K562 (cell line): Measurements from ENCODE around the gene ZNF428. TPM values are rescaled to one million over a fixed set of nuclear protein-coding genes. Genes with fewer than 3 reads are reported as not detected.

Source experiments
- ATAC-seq: fragments of 200-7000 bp; cut with Tn5 transposase; 3 replicates; pipeline ENCODE4 v1.9.1; 2020; ENCODE audit warnings: moderate library complexity
- BruUV-seq: library from RNA; stranded (reverse); fragments of 400-500 nt; replicated peaks from 2 replicates; lab custom pipeline; 2021; lab: Mats Ljungman, UMichigan
- CTCF ChIA-PET: fragments of 300-600 bp; formaldehyde crosslinking; extraction: SDS; loops from one replicate; lab custom pipeline; 2021; ENCODE audit warnings: low intra/inter-chr PET ratio; lab: Yijun Ruan, JAX
- POLR2A ChIA-PET: fragments of 300-600, 350-650 bp; sonication (Branson Sonifier 250); formaldehyde crosslinking; extraction: SDS; loops from one replicate; lab custom pipeline; 2021; ENCODE audit warnings: antibody characterized with exemption, inconsistent platforms; lab: Yijun Ruan, JAX
- DNase-seq, 4 experiments: peaks; one replicate each; pipeline versions ENCODE4 v3.0.0 to v3.0.0-alpha.2; 2011 to 2018; ENCODE audit warnings: low spot score in 3 of 4, mixed read lengths in 3 of 4; ENCODE audit errors: extremely low read depth in 1 of 4
- FAIRE-seq: peaks from 2 replicates; lab custom pipeline; 2011; peaks lifted over from hg19 to GRCh38; lab: Jason Lieb, UNC
- H2AFZ ChIP-seq: 2 replicates; pipeline ENCODE4 v1.6.0; 2011; ENCODE audit warnings: low read depth, low read length, control low read depth, inconsistent platforms
- H3K27ac ChIP-seq: fragments of 200-600 bp; 3 replicates; pipeline ENCODE4 v1.8.0; 2011; ENCODE audit warnings: low read depth, mild to moderate bottlenecking, control low read depth, inconsistent platforms, low read length, moderate library complexity, mixed read lengths; ENCODE audit errors: extremely low read depth
- H3K27me3 ChIP-seq, 2 experiments: fragments of 300-600 bp in 1 of 2; 2 replicates in 1 of 2; 3 replicates in 1 of 2; pipeline versions ENCODE4 v1.6.0 to v1.8.0; 2011; ENCODE audit warnings: inconsistent platforms in 2 of 2, low read length in 2 of 2, mild to moderate bottlenecking in 1 of 2, mixed read lengths in 1 of 2, moderate library complexity in 1 of 2; ENCODE audit not compliant: control insufficient read depth in 2 of 2, insufficient read depth in 2 of 2
- H3K36me3 ChIP-seq: fragments of 300-600 bp; 3 replicates; pipeline ENCODE4 v1.8.0; 2011; ENCODE audit warnings: mild to moderate bottlenecking, low read length, inconsistent platforms; ENCODE audit not compliant: control insufficient read depth, insufficient read depth
- H3K4me1 ChIP-seq, 2 experiments: fragments of 200-600 bp in 1 of 2; replicated peaks in 1 of 2; 2 replicates in 1 of 2; 3 replicates in 1 of 2; pipeline versions ENCODE4 v1.5.1 to v1.8.0; 2011; ENCODE audit warnings: inconsistent platforms in 2 of 2, low read length in 2 of 2, mild to moderate bottlenecking in 1 of 2, mixed read lengths in 1 of 2, moderate library complexity in 1 of 2; ENCODE audit not compliant: control insufficient read depth in 2 of 2, insufficient read depth in 2 of 2
- H3K4me2 ChIP-seq: 2 replicates; pipeline ENCODE4 v1.6.1; 2011; ENCODE audit warnings: low read length, control low read depth, inconsistent platforms, mixed read lengths; ENCODE audit not compliant: insufficient read depth
- H3K4me3 ChIP-seq: fragments of 200-600 bp; sonication (generic), shearing (Covaris generic); 2 replicates; pipeline ENCODE4 v1.5.1; 2016; ENCODE audit warnings: control low read depth, inconsistent platforms
- H3K79me2 ChIP-seq: fragments of 200-600 bp; 3 replicates; pipeline ENCODE4 v1.8.0; 2011; ENCODE audit warnings: low read length, inconsistent platforms; ENCODE audit not compliant: control insufficient read depth, insufficient read depth
- H3K9ac ChIP-seq, 2 experiments: 2 replicates each; pipeline versions ENCODE4 v1.6.0 to v1.6.1; 2011; ENCODE audit warnings: low read depth in 2 of 2, low read length in 2 of 2, control low read depth in 1 of 2, inconsistent platforms in 1 of 2, mild to moderate bottlenecking in 1 of 2, mixed read lengths in 1 of 2; ENCODE audit not compliant: insufficient read depth in 1 of 2
- H3K9me1 ChIP-seq: one replicate; pipeline ENCODE4 v1.6.0; 2011; ENCODE audit warnings: inconsistent platforms, mild to moderate bottlenecking, low read length, moderate library complexity; ENCODE audit not compliant: control insufficient read depth, insufficient read depth
- H3K9me3 ChIP-seq: replicated peaks from 2 replicates; pipeline ENCODE4 v1.5.1; 2011; ENCODE audit warnings: low read depth, low read length, inconsistent platforms; ENCODE audit not compliant: control insufficient read depth, insufficient read depth
- H4K20me1 ChIP-seq: replicated peaks from 2 replicates; pipeline ENCODE4 v1.6.1; 2011; ENCODE audit warnings: low read length, inconsistent platforms, mixed read lengths; ENCODE audit not compliant: control insufficient read depth, insufficient read depth
- BCOR ChIP-seq: fragments of 450-650 bp; IDR thresholded peaks from 2 replicates; pipeline ENCODE4 v1.6.1; 2016
- CXXC5 ChIP-seq: fragments of 250-450 bp; sonication (Bioruptor Pico); IDR thresholded peaks from 2 replicates; pipeline ENCODE4 v1.8.0; 2022; ENCODE audit warnings: inconsistent platforms, mild to moderate bottlenecking, moderate library complexity
- FOXJ2 ChIP-seq: fragments of 200-800 bp; sonication (Bioruptor generic); IDR thresholded peaks from 2 replicates; pipeline ENCODE4 v1.6.1; 2016; ENCODE audit warnings: missing genetic modification characterization, missing compliant biosample characterization
- GATAD2A ChIP-seq: fragments of 450-650 bp; IDR thresholded peaks from 2 replicates; pipeline ENCODE4 v1.6.1; 2017
- HNRNPK ChIP-seq: fragments of 200-400 bp; formaldehyde crosslinking; IDR thresholded peaks from one replicate; pipeline ENCODE4 v1.6.1; 2018; ENCODE audit warnings: mild to moderate bottlenecking, low read depth, low read length; ENCODE audit not compliant: poor library complexity, severe bottlenecking
- MEIS2 ChIP-seq: fragments of 450-650 bp; IDR thresholded peaks from 2 replicates; pipeline ENCODE4 v1.6.1; 2014; ENCODE audit warnings: mild to moderate bottlenecking; ENCODE audit not compliant: partially characterized antibody
- OTX1 ChIP-seq: fragments of 450-650 bp; formaldehyde crosslinking; IDR thresholded peaks from 2 replicates; pipeline ENCODE4 v1.4.0; 2022; ENCODE audit warnings: mild to moderate bottlenecking
- RNF219 ChIP-seq: fragments of 250-450 bp; sonication (Bioruptor Pico); IDR thresholded peaks from 2 replicates; pipeline ENCODE4 v1.5.0; 2022; ENCODE audit warnings: mild to moderate bottlenecking
- ZNF232 ChIP-seq: sonication (generic); formaldehyde crosslinking; IDR thresholded peaks from 2 replicates; pipeline ENCODE4 v1.8.0; 2022; ENCODE audit warnings: mild to moderate bottlenecking, missing genetic modification reagents
- ZNF780A ChIP-seq: fragments of 250-450 bp; sonication (Bioruptor Pico); IDR thresholded peaks from 2 replicates; pipeline ENCODE4 v1.5.0; 2021; ENCODE audit warnings: mild to moderate bottlenecking
- WGBS: fragments of 100-300 bp; shearing (Covaris generic); methylation state at CpG from one replicate; pipeline ENCODE4 v1.1.6; 2016; ENCODE audit warnings: low coverage, mixed read lengths; ENCODE audit not compliant: insufficient coverage; ENCODE audit errors: missing lambda C conversion rate; 5-methylcytosine and 5-hydroxymethylcytosine counted together
- in situ Hi-C: fragments of 300-500 bp; cut with MboI; formaldehyde crosslinking; loops from 4 replicates; pipeline ENCODE4 v1.15.0; 2018; ENCODE audit warnings: inconsistent platforms, mixed read lengths
- intact Hi-C: fragments of 100-400 bp; cut with micrococcal nuclease; formaldehyde crosslinking; loops from 2 replicates; pipeline ENCODE4 v1.14.2; 2022
- polyA plus RNA-seq, 8 experiments: library from polyadenylated mRNA; depleted of rRNA in 4 of 8; stranded (reverse) in 5 of 8; unstranded in 3 of 8; fragments of >200 nt; fragmentation: Nextera tagmentation in 2 of 8; fragmentation: Illumina TruSeq in 1 of 8; extraction: Ambion mirVana in 2 of 8; extraction: Trizol in 1 of 8; gene quantifications; 2 replicates each; pipeline versions ENCODE4 v1.2.1 to v1.2.3, GENCODE V29; 2011 to 2014; ENCODE audit warnings: inconsistent platforms in 1 of 8, missing spikeins in 1 of 8
- total RNA-seq, 7 experiments: library from RNA; depleted of rRNA in 6 of 7; stranded (reverse); fragments of >200 nt in 6 of 7; fragmentation: Illumina TruSeq in 2 of 7; extraction: Trizol in 2 of 7; gene quantifications; 2 replicates each; pipeline versions ENCODE4 v1.2.1 to v1.2.3, GENCODE V29; 2011 to 2021; ENCODE audit warnings: low replicate concordance in 1 of 7
- TF ChIP-seq, protein P1 (sequence below): fragments of 150-350 bp; IDR thresholded peaks from 2 replicates; pipeline ENCODE4 v1.6.1; 2014; ENCODE audit warnings: low read depth, mild to moderate bottlenecking, low read length, borderline replicate concordance

ZNF428 gene
- total and polyA plus RNA-seq, 9 of the 15 experiments (the other 6 are each of a cell fraction or from before 2014, with no cell fraction given): 0.15 to 85.7 (median 15.9) TPM

GRCh38 chr19:43639519-43640423, 20.3 kb upstream of the ZNF428 start, which contains the start of gene CADM4:
Gene CADM4 (minus strand): TSS chr19:43639850. CDS start chr19:43639790, 60 bp downstream.
- in situ Hi-C loops: no loop called here
- H3K27ac ChIP-seq: no peak within 1 kb of the TSS
- H3K9ac ChIP-seq: peak within 1 kb of the TSS in 1 of 2 experiments; percentile 92; a peak in 2 of 4 replicates
- H3K4me3 ChIP-seq: peak within 1 kb of the TSS; percentile 44
- DNase-seq (peak; percentile 37 to 90 (median 87)), ATAC-seq (peak; percentile 76), FAIRE-seq (no peak)
- ChIA-PET POLR2A (interaction anchor here (1.1 kb wide), 1 partner anchor 8 kb away, joined by 3 read pairs; no protein-coding TSS in a partner anchor), CTCF (no interaction called here)
- H3K27me3 ChIP-seq: peaks cover 9% of the 10 kb centered on the region in 2 experiments
- H4K20me1 ChIP-seq: no peaks in the 10 kb centered on the region
- H2AFZ ChIP-seq: peak within 1 kb of the TSS; percentile 89
- intact Hi-C loops: no loop called here
- no TSS peak for BruUV-seq
- H3K9me3 ChIP-seq: no peaks in the 10 kb centered on the region
- peaks cover 17 to 31% of the 10 kb centered on the region in 2 experiments; a peak in 4 of 5 replicates for H3K4me1 ChIP-seq
- no peaks in the 10 kb centered on the region for H3K79me2 ChIP-seq
- no peaks in the 10 kb centered on the region for H3K9me1 ChIP-seq
- peak within 1 kb of the TSS; percentile 74 for H3K4me2 ChIP-seq
- H3K36me3 ChIP-seq: no peaks in the 10 kb centered on the region
- WGBS: no CpG with 5 or more reads among the region's 110 CpGs
- TF ChIP-seq GATAD2A: peak; percentile 72; the same call in 1 of the 2 replicates
- TF ChIP-seq ZNF232: 0 out of 2 replicates have a peak, but pooled peaks have one; percentile 35
- peak; percentile 26; the same call in 1 of the 2 replicates for TF ChIP-seq CXXC5 (CRISPR knock-in tag)
- no peak for TF ChIP-seq ZNF780A (CRISPR knock-in tag)
- TF ChIP-seq, protein P1, sequence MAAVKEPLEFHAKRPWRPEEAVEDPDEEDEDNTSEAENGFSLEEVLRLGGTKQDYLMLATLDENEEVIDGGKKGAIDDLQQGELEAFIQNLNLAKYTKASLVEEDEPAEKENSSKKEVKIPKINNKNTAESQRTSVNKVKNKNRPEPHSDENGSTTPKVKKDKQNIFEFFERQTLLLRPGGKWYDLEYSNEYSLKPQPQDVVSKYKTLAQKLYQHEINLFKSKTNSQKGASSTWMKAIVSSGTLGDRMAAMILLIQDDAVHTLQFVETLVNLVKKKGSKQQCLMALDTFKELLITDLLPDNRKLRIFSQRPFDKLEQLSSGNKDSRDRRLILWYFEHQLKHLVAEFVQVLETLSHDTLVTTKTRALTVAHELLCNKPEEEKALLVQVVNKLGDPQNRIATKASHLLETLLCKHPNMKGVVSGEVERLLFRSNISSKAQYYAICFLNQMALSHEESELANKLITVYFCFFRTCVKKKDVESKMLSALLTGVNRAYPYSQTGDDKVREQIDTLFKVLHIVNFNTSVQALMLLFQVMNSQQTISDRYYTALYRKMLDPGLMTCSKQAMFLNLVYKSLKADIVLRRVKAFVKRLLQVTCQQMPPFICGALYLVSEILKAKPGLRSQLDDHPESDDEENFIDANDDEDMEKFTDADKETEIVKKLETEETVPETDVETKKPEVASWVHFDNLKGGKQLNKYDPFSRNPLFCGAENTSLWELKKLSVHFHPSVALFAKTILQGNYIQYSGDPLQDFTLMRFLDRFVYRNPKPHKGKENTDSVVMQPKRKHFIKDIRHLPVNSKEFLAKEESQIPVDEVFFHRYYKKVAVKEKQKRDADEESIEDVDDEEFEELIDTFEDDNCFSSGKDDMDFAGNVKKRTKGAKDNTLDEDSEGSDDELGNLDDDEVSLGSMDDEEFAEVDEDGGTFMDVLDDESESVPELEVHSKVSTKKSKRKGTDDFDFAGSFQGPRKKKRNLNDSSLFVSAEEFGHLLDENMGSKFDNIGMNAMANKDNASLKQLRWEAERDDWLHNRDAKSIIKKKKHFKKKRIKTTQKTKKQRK: no peak
- peak; percentile 54; the same call in 1 of the 2 replicates for TF ChIP-seq BCOR
- TF ChIP-seq RNF219: no peak
- no peak for TF ChIP-seq MEIS2
- TF ChIP-seq HNRNPK: peak; percentile 78
- TF ChIP-seq FOXJ2 (tag): no peak
- TF ChIP-seq OTX1 (CRISPR knock-in tag): 0 out of 2 replicates have a peak, but pooled peaks have one; percentile 39
